ENCODE measurements around the gene MBP. TPM values are rescaled to one million over a fixed set of nuclear protein-coding genes. Genes with fewer than 3 reads are reported as not detected.
"Not testable (repeated sequence)": the region's sequence is repeated elsewhere in the genome, so short reads cannot be mapped to it uniquely, and the experiment has no call there.

Gene MBP
- total RNA-seq, 1 donor from 2014 or later, result 9.7 TPM

GRCh38 chr18:76953156-76953555 lies 179.4 kb downstream of the MBP start:
- H3K9me3 Mint-ChIP-seq (ENCODE audit: unreplicated experiment), result no peaks in the 10 kb centered on the region
- peaks cover 4% of the 10 kb centered on the region for H3K27me3 Mint-ChIP-seq (ENCODE audit: unreplicated experiment)
- peaks cover 34% of the 10 kb centered on the region for H3K36me3 Mint-ChIP-seq (ENCODE audit: low read depth, unreplicated experiment)
- TF ChIP-seq CTCF (IDR thresholded peaks at IDR 0.05; ENCODE audit: unreplicated experiment), result no peak
- no peak overlapping the region for H3K27ac Mint-ChIP-seq (ENCODE audit: unreplicated experiment)
- H3K4me1 Mint-ChIP-seq (ENCODE audit: unreplicated experiment), result no peaks in the 10 kb centered on the region
- no peak for DNase-seq (ENCODE audit: low spot score)
- H3K4me3 Mint-ChIP-seq (ENCODE audit: unreplicated experiment), result no peak overlapping the region

- no peak overlapping the region for H3K27ac Mint-ChIP-seq (ENCODE audit: unreplicated experiment)
- H3K36me3 Mint-ChIP-seq (ENCODE audit: low read depth, unreplicated experiment), result peaks cover 36% of the 10 kb centered on the region
- H3K4me1 Mint-ChIP-seq (ENCODE audit: unreplicated experiment), result no peaks in the 10 kb centered on the region
- no peak for DNase-seq (ENCODE audit: low spot score)
- no peaks in the 10 kb centered on the region for H3K9me3 Mint-ChIP-seq (ENCODE audit: unreplicated experiment)
- peaks cover 4% of the 10 kb centered on the region for H3K27me3 Mint-ChIP-seq (ENCODE audit: unreplicated experiment)
- H3K4me3 Mint-ChIP-seq (ENCODE audit: unreplicated experiment), result no peak overlapping the region
- no peak for TF ChIP-seq CTCF (IDR thresholded peaks at IDR 0.05; ENCODE audit: unreplicated experiment)
These were observed 179.8 kb downstream of the MBP start for GRCh38 chr18:76952747-76953146.

- H3K4me3 Mint-ChIP-seq (ENCODE audit: unreplicated experiment), result no peak overlapping the region
- H3K9me3 Mint-ChIP-seq (ENCODE audit: unreplicated experiment), result no peaks in the 10 kb centered on the region
- no peaks in the 10 kb centered on the region for H3K4me1 Mint-ChIP-seq (ENCODE audit: unreplicated experiment)
- peaks cover 2% of the 10 kb centered on the region for H3K27me3 Mint-ChIP-seq (ENCODE audit: unreplicated experiment)
- no peak overlapping the region for H3K27ac Mint-ChIP-seq (ENCODE audit: unreplicated experiment)
- no peak for TF ChIP-seq CTCF (IDR thresholded peaks at IDR 0.05; ENCODE audit: unreplicated experiment)
- peaks cover 31% of the 10 kb centered on the region for H3K36me3 Mint-ChIP-seq (ENCODE audit: low read depth, unreplicated experiment)
- no peak for DNase-seq (ENCODE audit: low spot score)
These were observed 180.9 kb downstream of the MBP start for GRCh38 chr18:76951456-76952247.

- peaks cover 1% of the 10 kb centered on the region for H3K27me3 Mint-ChIP-seq (ENCODE audit: unreplicated experiment)
- no peak overlapping the region for H3K27ac Mint-ChIP-seq (ENCODE audit: unreplicated experiment)
These were observed 184.2 kb downstream of the MBP start for GRCh38 chr18:76948345-76948744.

GRCh38 chr18:76944346-76944745 lies 188.2 kb downstream of the MBP start:
- not testable (repeated sequence) for H3K4me3 Mint-ChIP-seq (ENCODE audit: unreplicated experiment); H3K27me3 Mint-ChIP-seq (ENCODE audit: unreplicated experiment); H3K27ac Mint-ChIP-seq (ENCODE audit: unreplicated experiment); DNase-seq (ENCODE audit: low spot score); H3K9me3 Mint-ChIP-seq (ENCODE audit: unreplicated experiment); H3K4me1 Mint-ChIP-seq (ENCODE audit: unreplicated experiment)
- H3K36me3 Mint-ChIP-seq (ENCODE audit: low read depth, unreplicated experiment), result peaks cover 26% of the 10 kb centered on the region

More at GRCh38 chr18:76948345-76948744, 184.2 kb downstream of the MBP start:
- Mint-ChIP-seq H3K36me3 (ENCODE audit: low read depth, unreplicated experiment) (peaks cover 38% of the 10 kb centered on the region), H3K9me3 (ENCODE audit: unreplicated experiment) (no peaks in the 10 kb centered on the region), H3K4me3 (ENCODE audit: unreplicated experiment) (no peak overlapping the region), H3K4me1 (ENCODE audit: unreplicated experiment) (no peaks in the 10 kb centered on the region)
- no peak for DNase-seq (ENCODE audit: low spot score)
- no peak for TF ChIP-seq CTCF (IDR thresholded peaks at IDR 0.05; ENCODE audit: unreplicated experiment)
